ENCODE measurements around the gene EGF. TPM values are rescaled to one million over a fixed set of nuclear protein-coding genes. Genes with fewer than 3 reads are reported as not detected.

The EGF gene
- total RNA-seq, 1 donor, result 0.09 TPM

DNA sequence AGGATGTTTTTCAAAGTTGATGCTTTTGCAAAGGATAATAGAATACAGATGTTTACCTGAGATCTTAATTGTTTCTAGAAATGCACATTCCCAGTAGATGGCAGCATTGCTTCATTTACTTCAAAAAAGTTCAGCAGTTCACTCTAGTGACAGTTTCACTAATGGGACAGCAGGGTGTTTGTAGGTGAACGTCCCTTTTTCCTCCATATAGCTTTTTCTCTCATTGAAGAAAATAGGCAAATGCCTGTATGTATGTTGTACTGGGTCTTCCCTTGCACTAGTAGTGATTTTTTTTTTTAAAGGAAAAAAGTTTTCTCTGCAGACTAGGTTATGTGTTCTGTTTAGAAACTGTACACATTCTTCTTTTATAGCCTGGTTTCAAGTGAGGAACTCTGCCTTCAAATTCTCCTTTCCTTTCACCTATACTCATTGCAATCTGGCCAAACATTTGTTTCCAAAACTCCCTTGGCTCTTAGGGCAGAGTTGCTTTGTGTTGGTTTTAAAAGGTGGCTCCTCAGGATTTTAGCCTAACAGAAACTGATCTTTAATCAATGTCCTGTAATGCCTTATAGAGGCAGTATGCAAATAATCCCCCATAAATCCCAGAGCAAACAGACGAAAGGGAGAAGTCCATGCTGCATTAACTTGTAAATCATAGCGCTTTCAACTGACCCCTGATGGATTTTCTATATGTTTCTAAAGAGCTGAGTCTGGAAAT lies 86.3 kb downstream of the EGF start:
- DNase-seq (ENCODE audit: low read depth), result peak; percentile 76
- no peak overlapping the region for H3K4me3 ChIP-seq (ENCODE audit: low read depth, low read length)
- TF ChIP-seq, protein P1, sequence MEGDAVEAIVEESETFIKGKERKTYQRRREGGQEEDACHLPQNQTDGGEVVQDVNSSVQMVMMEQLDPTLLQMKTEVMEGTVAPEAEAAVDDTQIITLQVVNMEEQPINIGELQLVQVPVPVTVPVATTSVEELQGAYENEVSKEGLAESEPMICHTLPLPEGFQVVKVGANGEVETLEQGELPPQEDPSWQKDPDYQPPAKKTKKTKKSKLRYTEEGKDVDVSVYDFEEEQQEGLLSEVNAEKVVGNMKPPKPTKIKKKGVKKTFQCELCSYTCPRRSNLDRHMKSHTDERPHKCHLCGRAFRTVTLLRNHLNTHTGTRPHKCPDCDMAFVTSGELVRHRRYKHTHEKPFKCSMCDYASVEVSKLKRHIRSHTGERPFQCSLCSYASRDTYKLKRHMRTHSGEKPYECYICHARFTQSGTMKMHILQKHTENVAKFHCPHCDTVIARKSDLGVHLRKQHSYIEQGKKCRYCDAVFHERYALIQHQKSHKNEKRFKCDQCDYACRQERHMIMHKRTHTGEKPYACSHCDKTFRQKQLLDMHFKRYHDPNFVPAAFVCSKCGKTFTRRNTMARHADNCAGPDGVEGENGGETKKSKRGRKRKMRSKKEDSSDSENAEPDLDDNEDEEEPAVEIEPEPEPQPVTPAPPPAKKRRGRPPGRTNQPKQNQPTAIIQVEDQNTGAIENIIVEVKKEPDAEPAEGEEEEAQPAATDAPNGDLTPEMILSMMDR (IDR thresholded peaks at IDR 0.05; ENCODE audit: insufficient read depth, low read length), result peak; percentile 62

DNA sequence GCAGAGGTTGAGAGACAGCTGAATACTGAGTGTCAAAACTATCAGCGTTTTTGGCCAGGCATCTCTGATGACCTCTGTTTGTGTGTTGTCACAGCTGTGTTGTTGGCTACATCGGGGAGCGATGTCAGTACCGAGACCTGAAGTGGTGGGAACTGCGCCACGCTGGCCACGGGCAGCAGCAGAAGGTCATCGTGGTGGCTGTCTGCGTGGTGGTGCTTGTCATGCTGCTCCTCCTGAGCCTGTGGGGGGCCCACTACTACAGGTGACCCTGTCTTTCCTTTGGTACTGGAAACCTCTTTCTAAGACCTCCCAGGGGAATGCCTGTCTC lies 86.9 kb downstream of the EGF start:
- DNase-seq (ENCODE audit: low read depth), result no peak
- H3K4me3 ChIP-seq (ENCODE audit: low read depth, low read length), result no peak overlapping the region
- TF ChIP-seq, protein P1 (IDR thresholded peaks at IDR 0.05; ENCODE audit: insufficient read depth, low read length), result no peak

DNA sequence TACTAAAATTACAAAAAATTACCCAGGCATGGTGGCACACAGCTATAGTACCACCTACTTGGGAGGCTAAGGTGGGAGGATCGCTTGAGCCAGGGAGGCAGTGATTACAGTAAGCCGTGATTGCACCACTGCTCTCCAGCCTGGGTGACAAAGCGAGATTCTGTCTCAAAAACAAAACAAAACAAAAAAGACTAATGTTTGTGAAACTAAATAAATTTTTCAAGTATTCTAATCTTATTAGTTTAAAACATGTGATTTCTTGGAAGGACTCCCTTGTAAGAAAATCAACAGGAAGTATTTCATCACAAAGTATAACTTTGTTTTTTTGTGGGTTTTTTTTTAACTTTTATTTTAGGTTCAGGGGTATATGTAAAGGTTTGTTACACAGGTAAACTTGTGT lies 89.6 kb downstream of the EGF start:
- no peak overlapping the region for H3K4me3 ChIP-seq (ENCODE audit: low read depth, low read length)
- DNase-seq (ENCODE audit: low read depth), result no peak
- TF ChIP-seq, protein P1 (IDR thresholded peaks at IDR 0.05; ENCODE audit: insufficient read depth, low read length), result no peak

DNA sequence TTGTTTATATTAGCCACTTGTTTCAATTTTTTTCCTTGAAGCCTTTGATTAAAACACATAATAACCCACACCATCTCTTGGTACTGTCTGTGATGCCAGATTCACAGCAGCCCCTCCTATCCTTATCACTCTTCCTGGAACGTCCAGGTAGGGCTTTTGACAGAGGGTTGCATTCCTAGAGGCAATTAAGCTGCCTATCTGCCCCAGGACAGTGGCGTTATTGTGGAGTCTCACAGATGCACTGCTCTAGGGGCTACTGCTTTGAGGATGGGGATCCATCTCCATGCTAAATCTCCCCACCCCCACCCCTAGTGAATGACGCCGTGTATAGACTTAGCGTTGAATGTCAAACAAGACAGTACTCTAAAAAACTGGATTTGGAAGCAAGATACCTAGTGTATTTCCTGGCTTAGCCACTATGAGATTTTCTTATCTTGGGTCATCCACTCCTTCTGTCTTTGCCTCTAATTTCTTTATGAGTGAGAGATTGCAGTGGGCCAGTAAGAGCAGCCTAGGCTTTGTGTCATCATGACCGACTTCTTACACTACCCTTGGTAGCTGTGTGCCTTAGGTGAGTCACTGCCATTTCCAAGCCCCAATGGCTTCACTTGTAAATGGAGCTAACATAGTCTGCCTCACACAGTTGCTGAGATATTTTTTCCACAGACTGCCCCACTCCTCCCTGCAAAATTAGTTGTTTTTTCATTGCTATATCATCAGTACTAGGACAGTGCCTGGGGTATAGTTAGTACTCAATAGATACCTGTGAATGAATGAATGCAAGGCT lies 90.9 kb downstream of the EGF start:
- TF ChIP-seq, protein P1 (IDR thresholded peaks at IDR 0.05; ENCODE audit: insufficient read depth, low read length), result no peak
- no peak for DNase-seq (ENCODE audit: low read depth)
- no peak overlapping the region for H3K4me3 ChIP-seq (ENCODE audit: low read depth, low read length)

DNA sequence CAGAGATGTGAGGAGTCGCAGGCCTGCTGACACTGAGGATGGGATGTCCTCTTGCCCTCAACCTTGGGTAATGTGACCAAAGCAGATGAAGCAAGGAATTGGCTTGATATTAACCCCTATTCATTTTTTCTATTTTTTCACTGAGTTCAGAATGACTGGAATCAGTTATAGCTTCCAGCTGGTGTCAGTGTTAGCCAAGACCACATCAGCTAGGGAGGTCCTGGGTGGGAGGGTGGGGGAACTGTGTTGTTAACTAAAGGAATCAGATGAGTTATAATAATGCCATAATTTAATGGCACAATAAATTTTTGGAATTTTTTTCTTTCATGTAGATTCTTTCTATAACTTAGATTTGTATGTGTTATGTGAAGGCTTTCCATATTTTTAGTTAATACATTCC lies 91.9 kb downstream of the EGF start:
- TF ChIP-seq, protein P1 (IDR thresholded peaks at IDR 0.05; ENCODE audit: insufficient read depth, low read length), result no peak
- DNase-seq (ENCODE audit: low read depth), result no peak
- no peak overlapping the region for H3K4me3 ChIP-seq (ENCODE audit: low read depth, low read length)

DNA sequence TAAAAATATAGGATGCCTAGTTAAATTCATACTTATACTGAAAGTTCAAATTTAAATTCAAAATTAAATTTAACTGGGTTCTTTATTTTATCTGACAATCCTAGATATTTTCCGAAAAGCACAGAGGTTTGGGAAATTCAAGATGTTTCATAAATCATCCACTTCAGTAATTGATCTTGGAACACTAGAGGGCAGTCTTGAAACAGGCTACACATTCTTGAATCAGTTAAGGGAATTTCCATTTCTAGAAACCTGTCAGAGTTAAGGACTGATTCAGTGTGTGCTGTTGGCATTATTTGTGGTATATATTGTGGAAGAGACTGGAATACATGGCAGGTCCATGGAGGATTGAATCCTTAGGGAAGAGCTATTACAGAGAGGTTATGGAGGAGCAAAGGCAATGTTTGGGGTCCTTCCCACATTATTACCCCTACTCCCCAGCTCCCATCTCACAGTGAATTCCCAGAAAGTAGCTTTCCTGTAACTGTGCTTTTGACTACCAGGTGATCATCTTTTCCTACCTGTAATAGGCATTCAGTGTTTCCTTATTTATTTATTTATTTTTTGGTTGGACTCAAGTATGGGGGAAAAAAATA lies 92.9 kb downstream of the EGF start:
- TF ChIP-seq, protein P1 (IDR thresholded peaks at IDR 0.05; ENCODE audit: insufficient read depth, low read length), result peak; percentile 79
- H3K4me3 ChIP-seq (ENCODE audit: low read depth, low read length), result no peak overlapping the region
- DNase-seq (ENCODE audit: low read depth), result peak; percentile 84
